SIG-M5 (cell line): Measurements from ENCODE around the gene SNX9.

Experiments
- DNase-seq: peaks from one replicate; lab custom pipeline; 2025; lab: John Stamatoyannopoulos, UW

Gene SNX9

GRCh38 chr6:157804448-157805327 lies 18.4 kb upstream of the SNX9 start:
- no peak for DNase-seq

GRCh38 chr6:157806131-157806855 lies 16.8 kb upstream of the SNX9 start:
- DNase-seq = no peak

- no peak for DNase-seq
Measured at GRCh38 chr6:157806856-157807215, 16.2 kb upstream of the SNX9 start.

GRCh38 chr6:157808405-157808950 lies 14.6 kb upstream of the SNX9 start:
- DNase-seq = no peak

GRCh38 chr6:157809613-157810012 lies 13.4 kb upstream of the SNX9 start:
- no peak for DNase-seq

- no peak for DNase-seq
Measured at GRCh38 chr6:157811137-157811475, 11.9 kb upstream of the SNX9 start.

- DNase-seq = no peak
Measured at GRCh38 chr6:157811476-157812173, 11.4 kb upstream of the SNX9 start.

GRCh38 chr6:157812425-157813171 lies 10.4 kb upstream of the SNX9 start:
- DNase-seq = no peak

- DNase-seq = no peak
Measured at GRCh38 chr6:157813191-157813590, 9.9 kb upstream of the SNX9 start.

GRCh38 chr6:157813750-157814455 lies 9.1 kb upstream of the SNX9 start:
- DNase-seq = no peak

- no peak for DNase-seq
Measured at GRCh38 chr6:157814883-157815282, 8.2 kb upstream of the SNX9 start.

- no peak for DNase-seq
Measured at GRCh38 chr6:157821342-157822033, 1.6 kb upstream of the SNX9 start.

GRCh38 chr6:157822245-157823000 lies 623 bp upstream of the SNX9 start:
- DNase-seq = no peak

- no peak for DNase-seq
Measured at GRCh38 chr6:157823528-157824370, 703 bp downstream of the SNX9 start.

- DNase-seq = no peak
Measured at GRCh38 chr6:157825243-157825904, 2.3 kb downstream of the SNX9 start.

- DNase-seq = no peak
Measured at GRCh38 chr6:157830354-157831017, 7.4 kb downstream of the SNX9 start.

GRCh38 chr6:157831018-157831369 lies 7.9 kb downstream of the SNX9 start:
- DNase-seq = no peak
